ENCODE results near the gene SPAAR.
"Not testable (repeated sequence)": the region's sequence is repeated elsewhere in the genome, so short reads cannot be mapped to it uniquely, and the experiment has no call there.

SPAAR gene

GRCh38 chr9:35871545-35871944 is 37.7 kb upstream of the SPAAR start:
- H3K4me1 ChIP-seq (ENCODE audit: control insufficient read depth, insufficient read depth, low read length): no peaks in the 10 kb centered on the region
- H3K36me3 ChIP-seq (ENCODE audit: control insufficient read depth in 2 of 2, insufficient read depth in 2 of 2, low read length in 2 of 2): no peaks in the 10 kb centered on the region
- no peak overlapping the region for H3K9ac ChIP-seq (ENCODE audit: low read length in 2 of 2)
- no peak overlapping the region for H3K27ac ChIP-seq (ENCODE audit: low read length)
- peaks cover 9 to 13% of the 10 kb centered on the region in 2 donors for H3K27me3 ChIP-seq (ENCODE audit: control insufficient read depth in 1 of 2, insufficient read depth in 2 of 2, low read length in 2 of 2)
- H3K9me3 ChIP-seq (ENCODE audit: control insufficient read depth in 2 of 2, low read length in 2 of 2): no peaks in the 10 kb centered on the region
- no peak overlapping the region for H3K4me3 ChIP-seq (ENCODE audit: low read length in 2 of 2)

DNA sequence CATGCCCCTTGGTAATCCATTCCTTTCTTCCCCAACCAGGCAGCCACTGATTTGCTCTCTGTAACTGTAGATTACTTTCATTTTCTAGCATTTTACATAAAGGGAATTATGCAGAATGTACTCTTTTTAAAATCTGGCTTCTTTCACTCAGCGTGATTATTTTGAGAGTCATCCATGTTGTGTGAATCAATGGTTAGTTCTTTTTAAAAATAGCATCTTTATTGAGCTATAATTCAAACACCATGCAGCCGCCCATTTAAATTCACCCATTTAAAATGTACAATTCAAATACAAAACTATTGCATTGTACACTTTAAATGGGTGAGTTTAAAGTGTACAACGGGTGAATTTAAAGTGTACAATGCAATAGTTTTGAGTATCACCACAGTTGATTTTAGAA is 36.8 kb upstream of the SPAAR start:
- Histone ChIP-seq H3K9me3 (ENCODE audit: control insufficient read depth in 2 of 2, low read length in 2 of 2) (no peaks in the 10 kb centered on the region), H3K27me3 (ENCODE audit: control insufficient read depth in 1 of 2, insufficient read depth in 2 of 2, low read length in 2 of 2) (peaks cover 9 to 12% of the 10 kb centered on the region in 2 donors), H3K4me1 (ENCODE audit: control insufficient read depth, insufficient read depth, low read length) (no peaks in the 10 kb centered on the region)

DNA sequence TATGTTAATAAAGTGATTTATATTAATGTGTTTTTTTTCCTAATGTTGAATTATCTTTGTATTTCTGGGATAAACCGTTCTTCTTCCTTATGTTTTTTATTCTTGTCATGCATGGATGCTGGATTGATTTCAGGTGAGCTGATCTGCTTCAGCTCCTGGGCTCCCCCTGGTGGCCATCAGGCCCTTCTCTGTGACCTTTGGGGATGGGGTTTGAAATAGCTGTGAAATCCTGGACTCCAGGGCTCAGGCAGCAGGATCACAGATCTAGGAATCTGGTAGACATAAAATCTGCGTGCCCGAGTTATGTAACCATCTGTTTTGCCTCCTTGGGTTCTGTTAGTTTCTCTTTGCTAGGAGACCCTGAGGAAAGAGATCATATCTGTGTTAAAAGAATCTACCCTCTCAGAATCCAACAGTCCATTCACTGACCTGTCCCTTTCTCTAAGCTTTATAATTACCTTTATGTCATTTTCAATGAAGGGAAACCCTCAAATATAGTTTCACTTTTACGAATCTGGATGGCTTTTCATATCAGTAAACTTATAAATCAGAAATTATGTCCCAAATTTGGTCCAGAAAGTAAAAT is 26.9 kb upstream of the SPAAR start:
- Histone ChIP-seq H3K4me1 (ENCODE audit: control insufficient read depth, insufficient read depth, low read length) (no peaks in the 10 kb centered on the region), H3K27me3 (ENCODE audit: control insufficient read depth in 1 of 2, insufficient read depth in 2 of 2, low read length in 2 of 2) (no peaks in the 10 kb centered on the region), H3K27ac (ENCODE audit: low read length) (no peak overlapping the region), H3K9ac (ENCODE audit: low read length in 2 of 2) (no peak overlapping the region), H3K9me3 (ENCODE audit: control insufficient read depth in 2 of 2, low read length in 2 of 2) (no peaks in the 10 kb centered on the region), H3K4me3 (ENCODE audit: low read length in 2 of 2) (no peak overlapping the region), H3K36me3 (ENCODE audit: control insufficient read depth in 2 of 2, insufficient read depth in 2 of 2, low read length in 2 of 2) (no peaks in the 10 kb centered on the region)

More for the DNA sequence above, 36.8 kb upstream of the SPAAR start:
- Histone ChIP-seq H3K9ac (ENCODE audit: low read length in 2 of 2) (no peak overlapping the region), H3K36me3 (ENCODE audit: control insufficient read depth in 2 of 2, insufficient read depth in 2 of 2, low read length in 2 of 2) (no peaks in the 10 kb centered on the region), H3K4me3 (ENCODE audit: low read length in 2 of 2) (no peak overlapping the region), H3K27ac (ENCODE audit: low read length) (no peak overlapping the region)

DNA sequence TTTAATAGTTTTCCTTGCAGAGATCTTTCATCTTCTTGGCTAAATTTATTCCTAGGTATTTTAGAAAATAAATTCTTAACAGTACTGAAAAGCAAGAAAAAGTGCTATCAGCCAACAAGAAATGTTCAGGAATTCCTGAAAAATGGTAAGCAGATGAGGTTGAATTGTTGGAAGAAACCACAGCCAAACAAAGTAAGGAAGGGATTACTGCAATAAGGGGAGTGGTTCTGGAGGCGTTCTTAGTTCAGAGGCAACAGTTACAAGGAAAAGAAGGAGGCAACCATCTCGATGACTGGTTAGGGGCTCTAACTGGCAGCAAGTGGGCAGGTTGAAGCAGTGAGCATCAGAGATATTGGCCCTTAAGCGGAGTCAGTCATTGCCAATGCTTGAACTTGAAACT is 26.3 kb upstream of the SPAAR start:
- Histone ChIP-seq H3K9me3 (ENCODE audit: control insufficient read depth in 2 of 2, low read length in 2 of 2) (no peaks in the 10 kb centered on the region), H3K27me3 (ENCODE audit: control insufficient read depth in 1 of 2, insufficient read depth in 2 of 2, low read length in 2 of 2) (no peaks in the 10 kb centered on the region), H3K4me1 (ENCODE audit: control insufficient read depth, insufficient read depth, low read length) (no peaks in the 10 kb centered on the region), H3K36me3 (ENCODE audit: control insufficient read depth in 2 of 2, insufficient read depth in 2 of 2, low read length in 2 of 2) (no peaks in the 10 kb centered on the region), H3K9ac (ENCODE audit: low read length in 2 of 2) (no peak overlapping the region), H3K27ac (ENCODE audit: low read length) (no peak overlapping the region), H3K4me3 (ENCODE audit: low read length in 2 of 2) (no peak overlapping the region)

DNA sequence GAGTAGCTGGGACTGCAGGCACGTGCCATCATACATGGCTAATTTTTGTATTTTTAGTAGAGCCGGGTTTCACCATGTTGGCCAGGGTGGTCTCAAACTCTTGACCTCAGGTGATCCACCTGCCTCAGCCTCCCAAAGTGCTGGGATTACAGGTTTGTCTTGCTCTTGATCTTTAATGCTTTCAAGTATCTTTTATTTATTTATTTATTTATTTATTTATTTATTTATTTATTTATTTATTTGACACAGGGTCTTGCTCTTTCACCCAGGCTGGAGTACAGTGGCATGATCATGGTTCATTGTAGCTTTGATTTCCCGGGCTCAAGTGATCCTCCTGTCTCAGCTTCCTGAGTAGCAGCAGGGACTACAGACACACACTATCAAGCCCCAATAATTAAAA is 24.4 kb upstream of the SPAAR start:
- not testable (repeated sequence) for H3K36me3 ChIP-seq (ENCODE audit: control insufficient read depth in 2 of 2, insufficient read depth in 2 of 2, low read length in 2 of 2); H3K4me3 ChIP-seq (ENCODE audit: low read length in 2 of 2); H3K4me1 ChIP-seq (ENCODE audit: control insufficient read depth, insufficient read depth, low read length); H3K27ac ChIP-seq (ENCODE audit: low read length); H3K27me3 ChIP-seq (ENCODE audit: control insufficient read depth in 1 of 2, insufficient read depth in 2 of 2, low read length in 2 of 2); H3K9me3 ChIP-seq (ENCODE audit: control insufficient read depth in 2 of 2, low read length in 2 of 2); H3K9ac ChIP-seq (ENCODE audit: low read length in 2 of 2)

DNA sequence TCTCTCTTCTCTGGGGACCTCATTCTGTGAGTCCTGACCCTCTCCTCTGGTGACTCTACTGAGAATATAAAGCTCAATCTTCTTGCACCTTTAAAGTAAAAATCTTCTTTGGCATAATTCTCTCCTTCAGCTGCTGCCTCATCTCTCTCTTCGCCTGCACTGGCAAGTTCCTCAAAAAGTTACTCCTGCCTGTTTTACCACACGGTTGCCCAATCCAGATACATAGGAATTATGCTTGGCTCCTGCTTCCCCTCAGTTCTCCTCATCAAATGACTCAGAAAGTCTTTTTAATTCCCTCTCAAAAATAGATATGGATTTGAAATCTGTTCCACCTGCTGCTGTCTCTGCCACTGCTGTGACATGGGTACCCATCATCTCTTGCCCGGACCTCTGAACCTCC is 17.6 kb upstream of the SPAAR start:
- Histone ChIP-seq H3K9ac (ENCODE audit: low read length in 2 of 2) (no peak overlapping the region), H3K4me1 (ENCODE audit: control insufficient read depth, insufficient read depth, low read length) (no peaks in the 10 kb centered on the region), H3K27me3 (ENCODE audit: control insufficient read depth in 1 of 2, insufficient read depth in 2 of 2, low read length in 2 of 2) (peaks cover 0 to 2% of the 10 kb centered on the region in 2 donors), H3K4me3 (ENCODE audit: low read length in 2 of 2) (no peak overlapping the region), H3K36me3 (ENCODE audit: control insufficient read depth in 2 of 2, insufficient read depth in 2 of 2, low read length in 2 of 2) (no peaks in the 10 kb centered on the region), H3K9me3 (ENCODE audit: control insufficient read depth in 2 of 2, low read length in 2 of 2) (no peaks in the 10 kb centered on the region), H3K27ac (ENCODE audit: low read length) (no peak overlapping the region)

- H3K4me3 ChIP-seq (ENCODE audit: low read length in 2 of 2): no peak overlapping the region
- H3K27me3 ChIP-seq (ENCODE audit: control insufficient read depth in 1 of 2, insufficient read depth in 2 of 2, low read length in 2 of 2): peaks cover 0 to 2% of the 10 kb centered on the region in 2 donors
- no peaks in the 10 kb centered on the region for H3K9me3 ChIP-seq (ENCODE audit: control insufficient read depth in 2 of 2, low read length in 2 of 2)
- no peak overlapping the region for H3K9ac ChIP-seq (ENCODE audit: low read length in 2 of 2)
- H3K4me1 ChIP-seq (ENCODE audit: control insufficient read depth, insufficient read depth, low read length): no peaks in the 10 kb centered on the region
- no peaks in the 10 kb centered on the region for H3K36me3 ChIP-seq (ENCODE audit: control insufficient read depth in 2 of 2, insufficient read depth in 2 of 2, low read length in 2 of 2)
- H3K27ac ChIP-seq (ENCODE audit: low read length): no peak overlapping the region
Observed at GRCh38 chr9:35892051-35892450, 17.2 kb upstream of the SPAAR start.

DNA sequence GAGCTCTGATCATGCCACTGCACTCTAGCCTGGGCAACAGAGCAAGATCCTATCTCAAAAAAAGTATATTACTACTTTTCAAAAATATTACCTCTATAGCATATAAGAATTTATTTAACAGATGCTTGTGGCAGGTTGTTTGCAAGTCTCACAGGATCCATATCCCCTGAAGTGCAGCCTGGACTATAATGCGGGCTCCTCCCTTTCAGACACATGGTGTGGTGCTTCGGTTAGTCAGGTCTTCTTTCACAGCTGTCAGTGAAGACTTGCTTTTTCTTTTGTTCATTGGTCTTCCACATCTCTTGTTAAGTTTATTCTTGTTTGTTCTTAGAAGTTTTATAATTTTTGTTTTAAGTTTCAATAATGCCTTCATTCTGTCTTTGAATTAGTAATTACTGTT is 12.7 kb upstream of the SPAAR start:
- H3K4me1 ChIP-seq (ENCODE audit: control insufficient read depth, insufficient read depth, low read length): no peaks in the 10 kb centered on the region
- H3K9ac ChIP-seq (ENCODE audit: low read length in 2 of 2): no peak overlapping the region
- H3K27ac ChIP-seq (ENCODE audit: low read length): no peak overlapping the region
- no peaks in the 10 kb centered on the region for H3K36me3 ChIP-seq (ENCODE audit: control insufficient read depth in 2 of 2, insufficient read depth in 2 of 2, low read length in 2 of 2)
- peaks cover 0 to 2% of the 10 kb centered on the region in 2 donors for H3K27me3 ChIP-seq (ENCODE audit: control insufficient read depth in 1 of 2, insufficient read depth in 2 of 2, low read length in 2 of 2)
- no peak overlapping the region for H3K4me3 ChIP-seq (ENCODE audit: low read length in 2 of 2)
- no peaks in the 10 kb centered on the region for H3K9me3 ChIP-seq (ENCODE audit: control insufficient read depth in 2 of 2, low read length in 2 of 2)

- H3K4me3 ChIP-seq (ENCODE audit: low read length in 2 of 2); H3K27ac ChIP-seq (ENCODE audit: low read length); H3K4me1 ChIP-seq (ENCODE audit: control insufficient read depth, insufficient read depth, low read length); H3K27me3 ChIP-seq (ENCODE audit: control insufficient read depth in 1 of 2, insufficient read depth in 2 of 2, low read length in 2 of 2); H3K9ac ChIP-seq (ENCODE audit: low read length in 2 of 2); H3K36me3 ChIP-seq (ENCODE audit: control insufficient read depth in 2 of 2, insufficient read depth in 2 of 2, low read length in 2 of 2); H3K9me3 ChIP-seq (ENCODE audit: control insufficient read depth in 2 of 2, low read length in 2 of 2): not testable (repeated sequence)
Observed at GRCh38 chr9:35897376-35898099, 11.8 kb upstream of the SPAAR start.

- Histone ChIP-seq H3K9me3 (ENCODE audit: control insufficient read depth in 2 of 2, low read length in 2 of 2) (no peaks in the 10 kb centered on the region), H3K36me3 (ENCODE audit: control insufficient read depth in 2 of 2, insufficient read depth in 2 of 2, low read length in 2 of 2) (no peaks in the 10 kb centered on the region), H3K9ac (ENCODE audit: low read length in 2 of 2) (no peak overlapping the region), H3K4me1 (ENCODE audit: control insufficient read depth, insufficient read depth, low read length) (no peaks in the 10 kb centered on the region), H3K27me3 (ENCODE audit: control insufficient read depth in 1 of 2, insufficient read depth in 2 of 2, low read length in 2 of 2) (peaks cover 0 to 3% of the 10 kb centered on the region in 2 donors), H3K4me3 (ENCODE audit: low read length in 2 of 2) (no peak overlapping the region), H3K27ac (ENCODE audit: low read length) (no peak overlapping the region)
Observed at GRCh38 chr9:35898337-35898736, 11.0 kb upstream of the SPAAR start.

GRCh38 chr9:35899021-35899420 is 10.3 kb upstream of the SPAAR start:
- no peaks in the 10 kb centered on the region for H3K9me3 ChIP-seq (ENCODE audit: control insufficient read depth in 2 of 2, low read length in 2 of 2)
- no peaks in the 10 kb centered on the region for H3K4me1 ChIP-seq (ENCODE audit: control insufficient read depth, insufficient read depth, low read length)
- no peaks in the 10 kb centered on the region for H3K36me3 ChIP-seq (ENCODE audit: control insufficient read depth in 2 of 2, insufficient read depth in 2 of 2, low read length in 2 of 2)
- H3K4me3 ChIP-seq (ENCODE audit: low read length in 2 of 2): no peak overlapping the region
- peaks cover 0 to 3% of the 10 kb centered on the region in 2 donors for H3K27me3 ChIP-seq (ENCODE audit: control insufficient read depth in 1 of 2, insufficient read depth in 2 of 2, low read length in 2 of 2)
- H3K27ac ChIP-seq (ENCODE audit: low read length): no peak overlapping the region
- H3K9ac ChIP-seq (ENCODE audit: low read length in 2 of 2): no peak overlapping the region

All from stomach smooth muscle (tissue), 2 donors.